ENCODE data around the gene TMCC1.
A peak's percentile ranks its signal among the peaks of the same experiment; 100 is the strongest.
"Not testable (repeated sequence)": the region's sequence is repeated elsewhere in the genome, so short reads cannot be mapped to it uniquely, and the experiment has no call there.

TMCC1 gene

DNA sequence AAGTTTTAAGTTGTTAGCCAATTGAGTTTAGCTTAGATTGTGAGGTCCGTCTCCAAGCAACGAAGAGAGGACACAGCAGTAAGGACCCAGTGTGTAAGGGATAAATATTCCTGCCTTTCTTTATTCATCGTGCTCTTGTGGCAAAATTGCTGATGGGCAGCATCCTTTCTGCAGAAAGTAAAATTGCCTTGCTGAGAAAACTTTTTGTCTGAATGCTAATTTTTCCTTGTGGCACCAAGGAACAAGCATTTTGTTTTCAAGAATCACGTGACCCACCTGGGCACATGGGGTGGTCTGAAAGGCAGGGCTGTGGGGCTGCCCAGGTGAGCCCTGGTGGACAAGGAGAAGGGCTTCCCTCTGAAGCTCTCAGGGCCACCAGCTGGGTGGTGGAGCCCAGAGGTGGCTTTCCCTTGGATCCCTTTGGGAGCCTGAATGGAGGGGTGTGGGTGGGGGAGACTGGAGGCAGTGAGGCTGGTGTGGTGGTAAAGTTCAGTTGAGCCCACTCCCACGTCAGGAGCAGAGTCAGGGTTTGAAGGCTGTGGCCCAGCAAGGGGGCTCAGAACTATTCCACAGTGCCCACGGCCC lies 24.0 kb upstream of the TMCC1 start:
- TF ChIP-seq, protein P1, sequence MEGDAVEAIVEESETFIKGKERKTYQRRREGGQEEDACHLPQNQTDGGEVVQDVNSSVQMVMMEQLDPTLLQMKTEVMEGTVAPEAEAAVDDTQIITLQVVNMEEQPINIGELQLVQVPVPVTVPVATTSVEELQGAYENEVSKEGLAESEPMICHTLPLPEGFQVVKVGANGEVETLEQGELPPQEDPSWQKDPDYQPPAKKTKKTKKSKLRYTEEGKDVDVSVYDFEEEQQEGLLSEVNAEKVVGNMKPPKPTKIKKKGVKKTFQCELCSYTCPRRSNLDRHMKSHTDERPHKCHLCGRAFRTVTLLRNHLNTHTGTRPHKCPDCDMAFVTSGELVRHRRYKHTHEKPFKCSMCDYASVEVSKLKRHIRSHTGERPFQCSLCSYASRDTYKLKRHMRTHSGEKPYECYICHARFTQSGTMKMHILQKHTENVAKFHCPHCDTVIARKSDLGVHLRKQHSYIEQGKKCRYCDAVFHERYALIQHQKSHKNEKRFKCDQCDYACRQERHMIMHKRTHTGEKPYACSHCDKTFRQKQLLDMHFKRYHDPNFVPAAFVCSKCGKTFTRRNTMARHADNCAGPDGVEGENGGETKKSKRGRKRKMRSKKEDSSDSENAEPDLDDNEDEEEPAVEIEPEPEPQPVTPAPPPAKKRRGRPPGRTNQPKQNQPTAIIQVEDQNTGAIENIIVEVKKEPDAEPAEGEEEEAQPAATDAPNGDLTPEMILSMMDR (conservative IDR thresholded peaks at IDR 0.05), result no peak
- H3K27ac ChIP-seq, result no peak overlapping the region

GRCh38 chr3:129913618-129914017 lies 20.1 kb upstream of the TMCC1 start:
- TF ChIP-seq, protein P1 (conservative IDR thresholded peaks at IDR 0.05), result no peak
- H3K27ac ChIP-seq, result no peak overlapping the region

- TF ChIP-seq, protein P1 (conservative IDR thresholded peaks at IDR 0.05), result no peak
- H3K27ac ChIP-seq, result no peak overlapping the region
Observed at GRCh38 chr3:129911261-129911861, 17.9 kb upstream of the TMCC1 start.

GRCh38 chr3:129909235-129909634 lies 15.7 kb upstream of the TMCC1 start:
- H3K27ac ChIP-seq, result peak overlapping the region; percentile 81

- TF ChIP-seq, protein P1 (conservative IDR thresholded peaks at IDR 0.05), result no peak
- peak overlapping the region; percentile 81 for H3K27ac ChIP-seq
Observed at GRCh38 chr3:129908417-129908816, 14.9 kb upstream of the TMCC1 start.

GRCh38 chr3:129901272-129901671 lies 7.8 kb upstream of the TMCC1 start:
- H3K27ac ChIP-seq, result not testable (repeated sequence)

- H3K27ac ChIP-seq, result no peak overlapping the region
- TF ChIP-seq, protein P1 (conservative IDR thresholded peaks at IDR 0.05), result no peak
Observed at GRCh38 chr3:129897026-129897425, 3.5 kb upstream of the TMCC1 start.

DNA sequence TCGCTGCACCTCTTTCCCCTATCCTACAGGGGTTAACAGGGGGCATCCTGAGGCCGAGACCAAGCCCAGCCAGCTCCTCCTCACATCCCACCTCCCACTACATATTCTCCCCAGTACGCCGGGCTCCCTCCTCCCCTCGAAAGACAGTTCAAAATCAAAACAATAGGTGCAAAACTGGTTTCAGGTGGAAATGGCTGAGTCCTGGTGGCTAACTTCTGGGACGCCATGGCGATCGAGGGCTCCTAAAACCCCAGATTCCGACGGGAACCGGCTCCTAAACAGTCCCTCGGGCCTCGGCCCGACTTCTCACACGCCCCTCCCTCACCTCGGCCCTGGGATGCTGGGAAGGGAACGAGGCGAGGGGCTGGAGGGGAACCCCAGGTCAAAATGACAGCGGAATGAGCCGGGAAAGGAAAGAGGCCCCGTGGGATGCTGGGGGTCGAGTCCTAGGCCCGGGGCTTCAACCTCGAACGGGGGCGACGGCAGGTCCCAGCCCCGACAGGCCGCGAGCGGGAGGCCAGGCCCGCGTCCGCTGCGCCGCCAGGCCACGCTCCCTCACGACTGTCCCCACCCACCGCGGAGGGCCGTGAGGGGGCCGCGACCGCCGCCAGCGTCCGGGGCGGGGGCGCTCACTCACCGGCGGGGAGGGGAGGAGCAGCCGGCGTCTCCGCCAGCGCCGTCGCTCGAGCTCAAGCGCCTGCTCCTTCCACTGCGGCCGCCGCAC lies 492 bp downstream of the TMCC1 start:
- H3K27ac ChIP-seq, result peak overlapping the region; percentile 96
- TF ChIP-seq, protein P1 (conservative IDR thresholded peaks at IDR 0.05), result no peak; the same call in 1 of the 2 replicates
